Spinal cord (tissue), 10 donors: ENCODE measurements around the gene GNAQ. TPM values are rescaled to one million over a fixed set of nuclear protein-coding genes. Genes with fewer than 3 reads are reported as not detected.

Experiments used
- DNase-seq, 6 donors: peaks; one replicate each; pipeline versions ENCODE4 v3.0.0 to v3.0.0-alpha.2; 2013 to 2015; ENCODE audit warnings: low spot score in 6 of 6, low read depth in 4 of 6
- H3K27ac ChIP-seq: one replicate; pipeline ENCODE4 v1.5.1; 2013; ENCODE audit warnings: low read depth, low read length, control low read depth
- H3K27me3 ChIP-seq: one replicate; pipeline ENCODE4 v1.6.1; 2013; ENCODE audit warnings: low read length; ENCODE audit not compliant: control insufficient read depth, insufficient read depth
- H3K36me3 ChIP-seq: one replicate; pipeline ENCODE4 v1.6.1; 2013; ENCODE audit warnings: low read length; ENCODE audit not compliant: control insufficient read depth, insufficient read depth
- H3K4me1 ChIP-seq: one replicate; pipeline ENCODE4 v1.6.1; 2013; ENCODE audit warnings: low read length; ENCODE audit not compliant: control insufficient read depth, insufficient read depth
- H3K4me3 ChIP-seq: one replicate; pipeline ENCODE4 v1.5.1; 2013; ENCODE audit warnings: low read depth, low read length, control low read depth
- H3K9me3 ChIP-seq: one replicate; pipeline ENCODE4 v1.6.1; 2013; ENCODE audit warnings: low read length; ENCODE audit not compliant: control insufficient read depth, insufficient read depth
- WGBS: methylation state at CpG from one replicate; pipeline ENCODE4 v1.1.5; 2013; ENCODE audit warnings: missing lambda C conversion rate; ENCODE audit not compliant: insufficient coverage; 5-methylcytosine and 5-hydroxymethylcytosine counted together
- polyA plus RNA-seq, 2 donors: library from polyadenylated mRNA; unstranded; fragments of 120-200 nt; gene quantifications; one replicate each; pipeline ENCODE4 v1.2.1, GENCODE V29; 2013; ENCODE audit not compliant: insufficient read length in 2 of 2
- total RNA-seq, 2 donors: library from RNA; depleted of rRNA in 1 of 2; stranded (reverse); fragments of 120-200 nt in 1 of 2; fragments of >200 nt in 1 of 2; gene quantifications; one replicate each; pipeline versions ENCODE4 v1.2.3 to v1.2.4, GENCODE V29; 2013 to 2014
- donor health status: healthy.

GNAQ gene
- total and polyA plus RNA-seq, 4 donors, result 53.2 to 134 (median 102) TPM

DNA sequence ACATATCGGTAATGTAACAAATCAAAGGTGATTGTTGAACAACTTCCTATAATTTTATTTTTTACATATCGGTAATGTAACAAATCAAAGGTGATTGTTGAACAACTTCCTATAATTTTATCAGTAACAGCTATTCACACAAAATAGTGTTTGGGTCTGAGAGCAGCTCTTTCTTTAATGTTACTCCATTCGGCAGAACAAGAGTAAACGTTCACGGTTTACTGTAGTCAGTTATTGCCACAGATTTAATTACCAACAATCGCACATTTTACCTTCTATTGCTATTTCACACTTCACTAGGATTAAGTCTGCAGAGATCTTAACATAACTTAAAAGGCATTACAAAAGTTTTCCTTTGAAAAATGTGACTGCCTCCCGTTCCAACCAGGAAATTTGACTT lies 6.4 kb downstream of the GNAQ start:
- 20% methylated on average over 4 of the region's 7 CpGs for WGBS
- no peak overlapping the region for H3K27ac ChIP-seq
- DNase-seq, result peak in 1 of 6 donors; percentile 49
- no peaks in the 10 kb centered on the region for H3K27me3 ChIP-seq
- no peak overlapping the region for H3K4me3 ChIP-seq
- H3K9me3 ChIP-seq, result no peaks in the 10 kb centered on the region
- peaks cover 23% of the 10 kb centered on the region for H3K4me1 ChIP-seq
- H3K36me3 ChIP-seq, result no peaks in the 10 kb centered on the region

DNA sequence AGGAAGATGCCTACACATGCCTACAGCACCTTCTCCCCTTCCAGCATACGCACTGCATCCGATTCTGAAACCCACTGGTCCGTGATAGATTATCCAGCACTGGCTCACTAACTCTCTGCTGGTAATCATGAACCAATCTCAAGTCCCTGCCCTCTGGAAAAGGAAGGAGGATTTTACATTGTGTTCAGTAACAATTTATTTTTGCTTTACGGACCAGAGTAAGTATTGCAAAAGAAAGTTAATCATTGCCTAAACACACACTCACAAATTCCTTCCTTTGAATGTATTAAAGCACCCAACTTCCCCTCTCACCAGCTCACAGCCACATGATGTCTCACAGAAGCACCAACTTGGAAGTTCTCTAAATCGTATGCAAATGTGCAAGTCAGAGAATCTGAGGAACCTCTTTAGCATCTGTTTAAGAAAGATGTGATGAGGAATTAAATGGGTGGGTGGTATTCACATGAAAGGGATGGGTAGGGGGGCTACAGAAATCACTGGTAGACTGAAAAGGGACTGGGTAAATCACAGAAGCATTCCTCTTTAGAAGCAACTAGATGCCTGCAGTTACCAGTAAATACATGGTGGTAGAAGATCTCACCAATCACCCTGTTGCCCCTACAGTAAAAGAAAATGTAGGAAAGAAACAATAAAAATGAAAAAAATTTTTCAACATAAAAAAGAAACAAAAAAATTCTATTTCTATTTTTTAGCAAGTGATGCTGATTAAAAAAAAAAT lies 8.4 kb downstream of the GNAQ start:
- DNase-seq, result peak in 1 of 6 donors; percentile 82

DNA sequence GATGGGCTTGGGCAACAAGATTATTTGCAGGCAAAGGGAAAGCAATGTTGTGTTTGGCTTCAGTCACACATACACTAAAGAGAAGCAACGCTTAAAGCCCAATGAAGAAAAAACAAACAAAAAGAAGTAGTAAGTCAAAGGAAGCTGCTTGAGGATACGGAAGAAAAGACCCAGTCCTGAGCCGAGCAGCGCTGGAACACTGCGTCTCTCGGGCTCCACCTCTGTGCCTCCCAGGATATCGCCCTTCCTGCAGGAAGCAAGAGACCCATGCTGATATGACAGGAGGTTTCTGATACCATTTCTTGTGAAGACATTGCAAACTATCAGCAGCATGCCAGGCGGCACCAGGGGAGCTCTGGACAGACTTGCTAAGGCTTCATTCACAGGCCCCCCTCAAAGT lies 9.9 kb downstream of the GNAQ start:
- Histone ChIP-seq H3K9me3 (no peaks in the 10 kb centered on the region), H3K27ac (peak overlapping the region; percentile 42), H3K36me3 (no peaks in the 10 kb centered on the region), H3K27me3 (no peaks in the 10 kb centered on the region), H3K4me3 (no peak overlapping the region), H3K4me1 (peaks cover 19% of the 10 kb centered on the region)
- 30% methylated on average over 7 of the region's 8 CpGs for WGBS
- peak in 1 of 6 donors; percentile 34 for DNase-seq

More for the DNA sequence above, 8.4 kb downstream of the GNAQ start:
- no peaks in the 10 kb centered on the region for H3K36me3 ChIP-seq
- H3K4me3 ChIP-seq, result no peak overlapping the region
- no peaks in the 10 kb centered on the region for H3K9me3 ChIP-seq
- no peaks in the 10 kb centered on the region for H3K27me3 ChIP-seq
- H3K27ac ChIP-seq, result no peak overlapping the region
- 0% methylated on average over 1 of the region's 5 CpGs for WGBS
- H3K4me1 ChIP-seq, result peaks cover 23% of the 10 kb centered on the region

DNA sequence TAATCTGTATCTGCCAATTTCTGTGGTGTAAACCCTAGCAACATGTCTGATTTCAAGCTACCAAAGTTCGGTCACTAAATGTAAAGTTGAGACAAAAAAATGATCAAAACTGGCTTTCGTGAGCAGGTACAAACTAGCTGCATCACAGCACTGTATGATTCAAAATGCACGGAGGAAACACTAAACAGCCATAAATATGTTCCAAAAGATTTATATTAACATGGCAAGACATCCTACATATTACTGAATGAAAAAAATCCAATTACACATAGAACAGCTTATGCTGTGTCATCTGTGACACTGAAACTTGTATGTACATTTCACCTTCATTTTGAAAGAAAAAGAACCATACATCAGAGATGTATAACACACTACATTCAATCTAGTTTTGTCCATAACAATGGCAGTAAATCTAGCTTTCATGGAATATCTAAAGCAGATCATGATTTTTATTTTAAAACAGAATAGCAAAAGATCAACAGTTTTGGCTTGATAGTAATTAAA lies 14.4 kb downstream of the GNAQ start:
- H3K36me3 ChIP-seq, result no peaks in the 10 kb centered on the region
- no peaks in the 10 kb centered on the region for H3K9me3 ChIP-seq
- DNase-seq, result no peak
- H3K27ac ChIP-seq, result no peak overlapping the region
- 83% methylated on average over 1 of the region's 3 CpGs for WGBS
- H3K4me1 ChIP-seq, result peaks cover 19% of the 10 kb centered on the region
- H3K4me3 ChIP-seq, result no peak overlapping the region
- H3K27me3 ChIP-seq, result no peaks in the 10 kb centered on the region

DNA sequence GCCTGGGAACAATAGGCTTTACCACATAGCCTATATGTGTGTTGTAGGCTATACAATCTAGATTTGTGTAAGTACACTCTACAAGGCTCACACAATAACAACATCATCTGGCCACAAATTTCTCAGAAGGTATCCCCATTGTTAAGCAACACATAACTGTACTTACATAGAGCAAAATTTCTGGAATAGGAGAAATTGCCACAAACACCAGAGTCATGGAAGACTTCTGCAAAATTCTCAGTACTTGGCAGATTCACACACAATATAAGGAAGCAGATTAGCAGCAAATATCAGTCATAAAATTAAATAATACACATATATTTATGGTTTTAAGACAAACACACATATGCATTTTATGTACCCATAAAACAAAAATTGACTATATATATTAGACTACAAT lies 16.4 kb downstream of the GNAQ start:
- Histone ChIP-seq H3K27ac (no peak overlapping the region), H3K36me3 (no peaks in the 10 kb centered on the region), H3K4me1 (no peaks in the 10 kb centered on the region), H3K9me3 (no peaks in the 10 kb centered on the region), H3K4me3 (no peak overlapping the region), H3K27me3 (no peaks in the 10 kb centered on the region)
- DNase-seq, result no peak

DNA sequence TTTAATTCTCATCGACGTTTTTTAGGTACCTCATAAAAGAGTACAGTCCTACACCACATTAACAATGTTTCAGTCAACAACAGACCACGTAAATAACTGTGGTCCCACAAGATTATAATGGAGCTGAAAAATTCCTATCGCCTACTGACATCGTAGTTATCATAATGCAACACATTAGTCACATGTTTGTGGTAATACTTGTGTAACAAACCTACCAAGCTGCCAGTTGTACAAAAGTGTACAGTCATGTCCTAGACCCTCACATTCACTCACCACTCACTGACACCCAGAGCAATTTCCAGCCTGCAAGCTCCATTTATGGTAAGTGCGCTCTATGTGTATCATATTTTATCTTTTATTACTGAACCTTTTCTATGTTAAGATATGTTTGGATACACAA lies 16.8 kb downstream of the GNAQ start:
- Histone ChIP-seq H3K4me1 (no peaks in the 10 kb centered on the region), H3K9me3 (no peaks in the 10 kb centered on the region), H3K36me3 (no peaks in the 10 kb centered on the region), H3K27me3 (no peaks in the 10 kb centered on the region), H3K4me3 (no peak overlapping the region), H3K27ac (no peak overlapping the region)
- no peak for DNase-seq
- WGBS, result no CpG with 5 or more reads among the region's 6 CpGs

DNA sequence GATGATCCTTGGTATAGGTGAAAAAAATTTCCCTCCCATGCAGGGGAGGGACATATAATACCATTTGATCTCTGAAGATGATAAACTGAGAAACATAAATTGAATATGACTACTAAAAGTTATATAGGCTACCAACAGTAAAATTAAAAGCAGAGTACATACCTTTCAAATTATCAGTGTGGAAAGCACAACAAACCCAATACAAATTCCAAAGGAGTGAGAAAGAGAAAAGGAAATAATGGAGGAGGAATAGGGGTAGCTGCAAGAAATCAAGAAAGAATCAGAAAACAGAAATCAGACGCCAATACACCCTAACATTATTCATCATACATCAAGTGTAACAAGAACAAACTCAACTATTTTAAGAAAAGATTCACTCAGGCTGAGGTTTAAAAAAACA lies 17.7 kb downstream of the GNAQ start:
- Histone ChIP-seq H3K27ac (no peak overlapping the region), H3K4me1 (no peaks in the 10 kb centered on the region), H3K27me3 (no peaks in the 10 kb centered on the region), H3K4me3 (no peak overlapping the region), H3K36me3 (no peaks in the 10 kb centered on the region), H3K9me3 (no peaks in the 10 kb centered on the region)
- WGBS, result 60% methylated on average over 1 of the region's 1 CpG
- no peak for DNase-seq

DNA sequence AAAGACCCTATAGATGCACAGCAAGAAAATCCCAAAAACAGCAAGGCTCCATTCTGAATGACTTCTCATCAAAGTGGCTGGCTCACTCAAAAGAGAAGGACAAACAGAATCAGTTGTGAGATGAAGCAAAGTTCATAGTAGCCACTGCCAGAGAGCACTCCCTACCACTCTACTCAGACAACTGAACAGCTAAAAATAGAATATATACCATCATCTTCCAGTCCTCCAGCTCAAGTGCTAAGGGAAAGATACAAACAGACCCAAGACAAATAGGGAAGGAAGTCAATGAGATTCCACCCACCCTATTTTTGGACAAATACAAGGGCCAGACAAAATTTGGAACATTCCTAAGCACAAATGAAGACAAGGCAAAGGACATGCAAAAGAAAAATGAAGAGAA lies 20.6 kb downstream of the GNAQ start:
- DNase-seq, result no peak
- Histone ChIP-seq H3K27ac (no peak overlapping the region), H3K4me1 (no peaks in the 10 kb centered on the region), H3K27me3 (no peaks in the 10 kb centered on the region), H3K9me3 (no peaks in the 10 kb centered on the region), H3K36me3 (no peaks in the 10 kb centered on the region), H3K4me3 (no peak overlapping the region)

DNA sequence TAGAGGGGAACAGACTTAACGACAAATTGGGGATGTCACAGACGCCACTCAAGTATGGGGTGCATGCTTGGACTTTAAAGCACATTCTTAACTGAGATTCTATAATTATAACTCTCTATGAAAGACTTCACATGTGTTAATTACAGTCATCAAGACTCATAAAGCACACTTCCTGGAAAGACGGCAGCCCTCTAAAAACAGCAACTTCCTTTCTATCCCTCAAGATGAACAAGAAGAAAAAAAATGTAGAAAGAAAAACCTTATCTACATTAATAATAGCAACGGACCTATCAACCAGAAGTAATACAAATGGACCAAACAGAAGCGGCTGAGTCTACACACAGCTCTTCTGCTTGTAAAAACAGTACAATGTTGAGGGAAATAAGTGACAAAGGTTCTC lies 21.2 kb downstream of the GNAQ start:
- Histone ChIP-seq H3K27me3 (no peaks in the 10 kb centered on the region), H3K27ac (no peak overlapping the region), H3K36me3 (no peaks in the 10 kb centered on the region), H3K4me1 (no peaks in the 10 kb centered on the region), H3K9me3 (no peaks in the 10 kb centered on the region), H3K4me3 (no peak overlapping the region)
- no peak for DNase-seq
- no CpG with 5 or more reads among the region's 5 CpGs for WGBS

DNA sequence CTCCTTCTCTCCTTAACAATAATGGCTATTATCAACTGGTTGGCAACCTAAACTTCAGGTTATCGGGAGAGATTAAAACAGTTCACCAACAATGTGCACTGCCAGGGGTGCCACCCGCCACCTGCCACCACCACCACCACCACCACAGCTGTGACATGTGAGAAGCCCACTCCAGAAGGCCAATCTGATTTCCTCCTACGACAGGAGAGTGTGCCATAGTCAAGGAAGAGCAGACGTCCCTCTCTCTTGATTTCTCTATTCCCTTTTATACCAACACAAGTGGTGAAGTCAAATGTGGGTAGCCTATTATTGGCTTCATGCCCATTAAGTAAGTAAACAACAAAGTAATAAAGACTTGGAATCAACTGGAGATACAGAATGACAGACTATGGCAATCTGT lies 22.4 kb downstream of the GNAQ start:
- no peak overlapping the region for H3K27ac ChIP-seq
- 70% methylated on average over 2 of the region's 4 CpGs for WGBS
- DNase-seq, result no peak
- no peak overlapping the region for H3K4me3 ChIP-seq
- H3K9me3 ChIP-seq, result no peaks in the 10 kb centered on the region
- no peaks in the 10 kb centered on the region for H3K27me3 ChIP-seq
- no peaks in the 10 kb centered on the region for H3K36me3 ChIP-seq
- no peaks in the 10 kb centered on the region for H3K4me1 ChIP-seq
